Activated CD4-positive, alpha-beta T cell treated with anti-CD3 and anti-CD28 coated beads, Interleukin-2, Interleukin-4, amounts not matched to agents 100 ng/mL and 50 ng/mL, durations not matched to agents 16 hours and 8 hours (primary cell): Measurements from ENCODE around the gene KANSL2.
"Not testable (repeated sequence)": the region's sequence is repeated elsewhere in the genome, so short reads cannot be mapped to it uniquely, and the experiment has no call there.

ENCODE experiments used
- DNase-seq: peaks from one replicate; pipeline ENCODE4 v3.0.0-alpha.2; 2020; ENCODE audit warnings: low spot score

Gene KANSL2

DNA sequence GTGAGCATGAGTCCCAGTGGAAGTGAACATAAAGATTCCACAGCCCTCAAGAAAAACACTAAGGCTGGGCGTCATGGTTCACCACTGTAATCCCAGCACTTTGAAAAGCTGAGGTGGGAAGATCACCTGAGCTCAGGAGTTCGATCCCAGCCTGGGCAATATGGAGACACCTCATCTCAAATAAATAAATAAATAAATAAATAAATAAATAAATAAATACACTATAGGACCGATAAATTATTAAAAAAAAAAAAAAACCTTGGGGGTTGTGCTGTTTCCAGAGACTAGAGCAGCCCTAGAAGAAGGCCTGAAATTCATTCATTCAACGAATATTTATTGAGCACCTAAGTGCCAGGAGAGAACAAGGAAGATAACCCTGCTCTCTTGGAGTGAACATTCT lies 1.5 kb upstream of the KANSL2 start:
- no peak for DNase-seq

DNA sequence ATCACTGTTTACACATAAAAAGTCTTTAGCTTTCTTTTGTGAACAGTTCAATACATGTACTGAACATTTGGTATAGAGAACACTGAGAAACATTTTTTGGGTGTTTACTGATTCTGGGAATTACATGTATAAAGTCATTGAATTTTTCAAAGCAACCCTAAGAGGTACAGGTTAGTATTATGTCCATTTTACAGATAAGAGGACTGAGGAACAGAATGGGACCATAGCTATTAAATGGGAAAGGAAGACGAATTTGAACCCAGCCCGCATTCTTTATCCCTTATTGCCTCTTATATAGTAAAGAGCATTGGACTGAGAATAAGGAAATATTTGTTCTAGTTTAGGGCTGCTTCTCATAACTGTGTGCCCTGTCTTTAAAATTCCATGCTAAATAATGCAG lies 889 bp upstream of the KANSL2 start:
- DNase-seq: no peak

DNA sequence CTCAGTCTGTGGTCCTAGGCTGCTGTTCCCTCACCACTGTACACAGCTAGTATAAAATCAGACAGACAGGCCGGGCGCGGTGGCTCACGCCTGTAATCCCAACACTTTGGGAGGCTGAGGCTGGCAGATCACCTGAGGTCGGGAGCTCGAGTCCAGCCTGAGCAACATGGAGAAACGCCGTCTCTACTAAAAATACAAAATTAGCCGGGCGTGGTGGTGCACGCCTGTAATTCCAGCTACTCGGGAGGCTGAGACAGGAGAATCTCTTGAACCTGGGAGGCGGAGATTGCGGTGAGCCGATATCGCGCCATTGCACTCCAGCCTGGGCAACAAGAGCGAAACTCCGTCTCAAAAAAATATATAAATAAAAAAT lies 481 bp upstream of the KANSL2 start:
- not testable (repeated sequence) for DNase-seq

DNA sequence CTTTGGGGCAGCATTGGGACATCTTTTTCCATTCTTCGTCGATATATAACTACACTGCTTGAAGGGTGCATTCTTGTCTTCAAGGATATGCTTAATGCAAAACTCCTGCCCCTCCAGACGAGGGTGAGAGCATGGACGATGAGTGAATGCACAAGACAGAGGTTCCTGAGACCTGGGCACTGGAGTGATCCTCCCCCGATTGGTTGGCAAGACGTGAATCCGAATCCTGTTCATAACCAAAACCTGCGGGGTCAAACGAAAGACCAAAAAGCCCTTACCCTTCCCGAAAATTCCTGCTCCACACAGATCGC lies 684 bp downstream of the KANSL2 start:
- peak; percentile 29 for DNase-seq

DNA sequence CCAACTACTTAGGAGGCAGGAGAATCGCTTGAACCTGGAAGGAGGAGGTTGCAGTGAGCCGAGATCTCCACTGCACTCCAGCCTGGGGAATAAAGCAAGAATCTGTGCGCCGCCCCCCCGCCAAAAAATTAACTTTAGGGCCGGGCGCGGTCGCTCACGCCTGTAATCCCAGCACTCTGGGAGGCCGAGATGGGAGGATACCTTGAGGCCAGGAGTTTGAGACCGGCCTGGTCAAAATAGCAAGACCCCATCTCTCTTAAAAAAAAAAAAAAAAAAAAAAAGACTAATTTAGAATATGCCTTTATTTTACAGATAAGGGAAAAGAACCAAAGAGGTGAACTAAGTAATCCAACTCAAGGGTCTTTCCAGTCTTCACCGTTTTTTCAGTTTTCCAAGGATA lies 1.2 kb downstream of the KANSL2 start:
- DNase-seq: no peak

- DNase-seq: no peak
Observed at GRCh38 chr12:48678551-48679185, 3.4 kb downstream of the KANSL2 start.

- no peak for DNase-seq
Observed at GRCh38 chr12:48671231-48671856, 10.7 kb downstream of the KANSL2 start.

DNA sequence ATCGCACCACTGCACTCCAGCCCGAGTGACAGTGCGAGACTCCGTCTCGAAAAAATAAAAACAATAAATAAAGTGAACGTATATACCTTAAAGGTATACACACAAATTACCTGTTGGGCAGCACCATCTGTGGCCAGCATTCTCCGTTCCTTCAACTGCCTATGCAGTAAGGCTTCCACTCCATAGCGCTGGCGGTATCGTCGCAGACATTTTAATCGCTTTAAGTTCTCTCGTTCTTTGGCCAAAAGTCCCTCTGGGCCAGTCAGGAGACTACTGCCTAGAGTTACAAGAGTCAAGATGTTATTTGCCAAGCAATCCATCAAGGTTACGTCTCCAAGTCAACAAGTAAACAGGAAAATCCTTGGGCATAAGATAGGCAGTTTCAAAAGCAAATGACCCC lies 13.0 kb downstream of the KANSL2 start:
- no peak for DNase-seq

- no peak for DNase-seq
Observed at GRCh38 chr12:48659863-48660262, 22.2 kb downstream of the KANSL2 start.

DNA sequence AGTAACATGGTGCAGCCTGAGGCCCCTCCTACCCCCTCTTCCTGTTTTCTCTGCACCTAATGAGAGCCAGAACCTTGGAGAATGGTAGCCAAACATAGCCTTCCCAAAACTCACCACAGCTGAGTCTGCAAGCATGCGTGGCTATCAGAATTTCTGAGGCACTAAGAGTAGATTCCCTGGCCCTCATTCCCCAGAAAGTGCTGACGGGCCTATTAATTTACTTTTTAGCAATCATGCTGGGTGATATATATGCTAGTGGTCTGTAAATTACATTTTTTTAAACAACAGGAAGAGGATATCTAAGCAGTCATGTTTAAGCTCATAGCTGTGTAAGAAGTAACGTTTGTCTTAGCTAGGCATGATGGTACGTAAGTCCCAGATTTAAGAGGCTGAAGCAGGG lies 30.4 kb downstream of the KANSL2 start:
- no peak for DNase-seq

DNA sequence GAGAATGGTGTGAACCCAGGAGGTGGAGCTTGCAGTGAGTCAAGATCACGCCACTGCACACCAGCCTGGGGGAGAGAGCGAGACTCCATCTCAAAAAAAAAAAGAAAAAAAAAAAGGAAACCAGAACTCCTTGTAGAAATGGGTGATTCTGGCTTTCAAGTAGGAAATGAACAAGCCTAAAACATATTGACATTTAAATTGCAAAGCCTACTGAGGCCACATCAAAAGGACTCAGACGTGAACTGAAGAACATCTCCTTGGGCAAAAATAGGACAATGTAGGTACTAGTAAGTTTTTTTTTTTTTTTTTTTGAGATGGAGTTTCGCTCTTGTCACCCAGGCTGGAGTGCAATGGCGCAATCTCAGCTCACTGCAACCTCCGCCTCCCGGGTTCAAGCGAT lies 36.7 kb downstream of the KANSL2 start:
- DNase-seq: not testable (repeated sequence)

- no peak for DNase-seq
Observed at GRCh38 chr12:48643011-48643410, 39.0 kb downstream of the KANSL2 start.

DNA sequence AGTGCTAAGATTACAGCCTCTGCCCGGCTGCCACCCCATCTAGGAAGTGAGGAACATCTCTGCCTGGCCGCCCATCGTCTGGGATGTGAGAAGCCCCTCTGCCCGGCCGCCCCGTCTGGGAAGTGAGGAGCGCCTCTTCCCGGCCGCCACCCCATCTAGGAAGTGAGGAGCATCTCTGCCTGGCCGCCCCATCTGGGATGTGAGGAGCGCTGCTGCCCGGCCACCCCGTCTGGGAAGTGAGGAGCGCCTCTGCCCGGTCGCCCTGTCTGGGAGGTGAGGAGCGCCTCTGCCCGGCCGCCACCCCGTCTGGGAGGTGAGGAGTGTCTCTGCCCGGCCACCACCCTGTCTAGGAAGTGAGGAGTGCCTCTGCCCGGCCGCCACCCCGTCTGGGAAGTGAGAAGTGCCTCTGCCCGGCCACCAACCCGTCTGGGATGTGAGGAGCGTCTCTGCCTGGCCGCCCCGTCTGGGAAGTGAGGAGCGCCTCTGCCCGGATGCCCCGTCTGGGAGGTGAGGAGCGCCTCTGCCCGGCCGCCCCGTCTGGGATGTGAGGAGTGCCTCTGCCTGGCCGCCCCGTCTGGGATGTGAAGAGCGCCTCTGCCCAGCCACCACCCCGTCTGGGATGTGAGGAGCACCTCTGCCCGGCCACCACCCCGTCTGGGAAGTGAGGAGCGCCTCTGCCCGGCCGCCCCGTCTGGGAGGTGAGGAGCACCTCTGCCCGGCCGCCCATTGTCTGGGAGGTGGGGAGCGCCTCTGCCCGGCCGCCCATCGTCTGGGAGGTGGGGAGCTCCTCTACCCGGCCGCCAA lies 40.1 kb downstream of the KANSL2 start:
- not testable (repeated sequence) for DNase-seq

- no peak for DNase-seq
Observed at GRCh38 chr12:48640854-48641253, 41.2 kb downstream of the KANSL2 start.

- DNase-seq: no peak
Observed at GRCh38 chr12:48640428-48640827, 41.6 kb downstream of the KANSL2 start.

DNA sequence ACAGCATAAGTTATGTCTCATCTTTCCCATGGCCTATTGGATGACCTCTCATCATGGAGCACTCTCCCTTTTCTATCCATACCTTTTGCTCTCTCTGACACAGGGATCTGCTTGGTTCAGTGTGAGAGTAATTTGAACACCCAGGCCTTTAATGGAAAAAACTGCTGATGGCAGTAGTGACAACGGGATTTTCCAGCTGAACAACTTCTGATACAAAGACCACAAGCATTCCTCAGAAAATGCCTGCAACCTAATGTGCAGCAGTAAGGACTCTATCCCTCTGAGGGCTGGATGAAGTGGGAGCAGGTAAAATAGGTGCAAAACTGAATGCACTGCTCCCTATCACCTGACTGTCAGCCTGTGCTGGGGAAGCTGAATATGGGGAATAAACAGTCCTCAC lies 51.0 kb downstream of the KANSL2 start:
- no peak for DNase-seq

DNA sequence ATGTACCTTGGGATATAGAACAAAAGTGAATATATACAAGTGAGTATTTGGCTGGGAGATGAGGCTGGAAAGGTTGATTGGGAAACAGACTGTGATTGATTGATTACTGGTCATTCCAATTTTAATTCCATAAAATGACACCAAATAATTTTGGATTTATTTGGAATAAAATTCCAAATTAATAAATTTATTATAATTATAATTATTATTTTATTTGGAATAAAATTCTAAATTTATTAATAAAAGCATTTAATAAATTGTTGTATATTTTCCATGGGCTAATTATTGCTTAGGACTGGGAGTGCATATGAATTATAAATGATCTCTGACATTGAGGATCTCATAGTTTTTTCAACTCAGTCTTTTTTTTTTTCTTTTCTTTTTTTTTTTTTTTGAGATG lies 51.7 kb downstream of the KANSL2 start:
- DNase-seq: no peak

- no peak for DNase-seq
Observed at GRCh38 chr12:48629541-48629940, 52.5 kb downstream of the KANSL2 start.

DNA sequence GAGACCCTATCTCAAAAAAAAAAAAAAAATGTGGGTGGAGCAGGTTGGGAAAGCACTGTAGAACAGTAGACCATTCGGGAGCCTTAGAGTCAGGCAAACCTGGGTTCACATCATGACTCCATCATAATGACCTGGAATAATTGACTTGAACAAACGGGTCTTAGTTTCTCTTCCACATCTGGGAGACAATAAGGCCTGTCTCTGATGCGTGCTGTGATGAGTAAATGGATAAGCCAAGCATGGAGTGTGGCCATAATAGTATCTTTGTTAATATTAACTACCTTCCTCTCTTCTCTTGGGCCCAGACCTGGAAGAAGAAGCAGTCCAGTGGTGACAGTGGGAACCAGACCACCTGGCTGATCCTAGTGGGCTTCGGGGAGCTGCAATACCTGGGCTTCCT lies 54.5 kb downstream of the KANSL2 start:
- no peak for DNase-seq

- not testable (repeated sequence) for DNase-seq
Observed at GRCh38 chr12:48622997-48623396, 59.0 kb downstream of the KANSL2 start.

DNA sequence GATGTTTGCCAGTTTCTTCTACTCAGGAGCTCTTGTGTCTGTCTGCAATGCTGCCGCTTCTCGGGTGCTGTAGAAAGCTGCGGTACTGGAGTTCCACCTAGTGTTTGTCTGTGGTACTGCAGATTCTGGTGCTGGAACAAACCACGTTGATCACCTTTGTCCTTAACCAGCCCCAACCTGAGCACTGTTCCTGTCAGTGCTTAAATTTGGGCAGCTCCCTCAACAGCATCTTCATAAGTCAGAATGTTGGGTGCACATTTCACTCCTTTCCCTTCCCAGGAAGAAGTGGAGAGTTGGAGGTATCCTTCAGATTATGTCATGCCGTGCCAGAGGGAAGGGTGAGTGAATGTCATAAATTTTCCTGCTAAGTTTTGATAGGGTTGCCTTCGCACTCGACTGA lies 63.5 kb downstream of the KANSL2 start:
- peak; percentile 82 for DNase-seq

DNA sequence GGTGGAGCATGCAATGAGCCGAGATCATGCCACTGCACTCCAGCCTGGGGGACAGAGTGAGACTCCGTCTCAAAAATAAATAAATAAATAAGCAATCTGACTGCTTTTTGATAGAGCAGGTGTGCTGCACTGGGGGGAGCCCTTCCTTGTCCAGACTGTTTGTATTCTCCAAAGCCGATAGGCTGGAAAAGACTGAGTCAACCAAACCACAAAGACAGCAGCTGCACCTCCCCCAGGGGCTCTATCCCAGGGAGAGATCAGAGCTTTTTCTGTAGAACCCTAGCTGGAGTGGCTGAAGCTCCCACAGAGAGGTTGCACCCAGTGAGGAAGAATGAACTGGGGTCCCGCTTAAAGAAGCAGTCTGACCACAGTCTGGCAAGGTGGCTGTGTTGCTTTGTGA lies 66.4 kb downstream of the KANSL2 start:
- no peak for DNase-seq

DNA sequence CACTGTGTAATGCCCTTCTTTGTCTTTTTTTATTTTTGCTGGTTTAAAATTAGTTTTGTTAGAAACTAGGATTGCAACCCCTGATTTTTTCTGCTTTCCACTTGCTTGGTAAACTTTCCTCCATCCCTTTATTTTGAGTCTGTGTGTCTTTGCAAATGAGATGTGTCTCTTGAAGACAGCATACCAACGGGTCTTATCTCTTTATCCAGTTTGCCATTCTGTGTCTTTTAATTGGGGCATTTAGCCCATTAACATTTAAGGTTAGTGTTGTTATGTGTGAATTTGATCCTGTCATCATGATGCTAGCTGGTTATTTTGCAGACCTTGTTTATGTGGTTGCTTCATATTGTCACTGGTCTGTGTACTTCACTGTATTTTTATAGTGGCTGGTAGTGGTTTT lies 68.7 kb downstream of the KANSL2 start:
- DNase-seq: no peak
